Inflammatory macrophage treated with lipopolysaccharide for 4 hours (primary cell): Measurements from ENCODE around the gene SMYD5.
"Not testable (repeated sequence)": the region's sequence is repeated elsewhere in the genome, so short reads cannot be mapped to it uniquely, and the experiment has no call there.

Experiments
- DNase-seq: peaks from one replicate; pipeline ENCODE4 v3.0.0-alpha.2; 2020

SMYD5 gene

GRCh38 chr2:73214120-73215035, at the start of gene SMYD5:
Gene SMYD5 (plus strand): TSS chr2:73214245. CDS start chr2:73214267, 22 bp downstream.
- peak; percentile 85 for DNase-seq

GRCh38 chr2:73165978-73166377, 48.1 kb upstream of the SMYD5 start:
- not testable (repeated sequence) for DNase-seq

GRCh38 chr2:73166813-73167212, 47.2 kb upstream of the SMYD5 start:
- DNase-seq, result not testable (repeated sequence)

GRCh38 chr2:73168348-73168747, 45.7 kb upstream of the SMYD5 start:
- DNase-seq, result not testable (repeated sequence)

GRCh38 chr2:73170341-73170740, 43.7 kb upstream of the SMYD5 start:
- not testable (repeated sequence) for DNase-seq

GRCh38 chr2:73172963-73173362, 41.1 kb upstream of the SMYD5 start:
- no peak for DNase-seq

- no peak for DNase-seq
Observed at GRCh38 chr2:73173781-73174180, 40.3 kb upstream of the SMYD5 start.

GRCh38 chr2:73174244-73174643, 39.8 kb upstream of the SMYD5 start:
- DNase-seq, result no peak

GRCh38 chr2:73174941-73175662, 38.9 kb upstream of the SMYD5 start:
- no peak for DNase-seq

- DNase-seq, result peak; percentile 39
Observed at GRCh38 chr2:73175663-73176204, 38.3 kb upstream of the SMYD5 start.

GRCh38 chr2:73176205-73176880, 37.7 kb upstream of the SMYD5 start:
- no peak for DNase-seq

GRCh38 chr2:73176881-73177644, 37.0 kb upstream of the SMYD5 start:
- DNase-seq, result peak; percentile 83

- DNase-seq, result no peak
Observed at GRCh38 chr2:73177645-73178255, 36.3 kb upstream of the SMYD5 start.

GRCh38 chr2:73185965-73186364, 28.1 kb upstream of the SMYD5 start:
- no peak for DNase-seq

GRCh38 chr2:73187549-73187948, 26.5 kb upstream of the SMYD5 start:
- no peak for DNase-seq

- DNase-seq, result no peak
Observed at GRCh38 chr2:73197579-73197978, 16.5 kb upstream of the SMYD5 start.

GRCh38 chr2:73200281-73200680, 13.8 kb upstream of the SMYD5 start:
- DNase-seq, result not testable (repeated sequence)

- DNase-seq, result no peak
Observed at GRCh38 chr2:73202156-73203054, 11.6 kb upstream of the SMYD5 start, which contains the start of gene NOTO. Gene NOTO (plus strand): TSS chr2:73202574. CDS start chr2:73202667, 93 bp downstream.

- DNase-seq, result no peak
Observed at GRCh38 chr2:73203055-73203681, 10.9 kb upstream of the SMYD5 start.

GRCh38 chr2:73205611-73206010, 8.4 kb upstream of the SMYD5 start:
- no peak for DNase-seq
